Jurkat, Clone E6-1 (cell line): Measurements from ENCODE around the gene GOLGA7B.

Source experiments
- DNase-seq: peaks from one replicate; pipeline ENCODE4 v3.0.0-alpha.2; 2011; ENCODE audit warnings: low read depth, low spot score
- H3K4me3 ChIP-seq: 2 replicates; pipeline ENCODE4 v1.5.1; 2011; ENCODE audit warnings: mild to moderate bottlenecking, low read length, control low read depth, moderate library complexity

GOLGA7B gene

GRCh38 chr10:97861097-97861750 is 11.6 kb downstream of the GOLGA7B start:
- no peak for DNase-seq
- no peak overlapping the region for H3K4me3 ChIP-seq

GRCh38 chr10:97861924-97862323 is 12.3 kb downstream of the GOLGA7B start:
- H3K4me3 ChIP-seq: no peak overlapping the region
- no peak for DNase-seq

GRCh38 chr10:97863808-97864207 is 14.2 kb downstream of the GOLGA7B start:
- H3K4me3 ChIP-seq: no peak overlapping the region
- no peak for DNase-seq

- no peak for DNase-seq
- no peak overlapping the region for H3K4me3 ChIP-seq
Observed at GRCh38 chr10:97865488-97865887, 15.8 kb downstream of the GOLGA7B start.

- DNase-seq: no peak
- no peak overlapping the region for H3K4me3 ChIP-seq
Observed at GRCh38 chr10:97866524-97867219, 17.0 kb downstream of the GOLGA7B start.

- no peak overlapping the region for H3K4me3 ChIP-seq
- no peak for DNase-seq
Observed at GRCh38 chr10:97867220-97867800, 17.7 kb downstream of the GOLGA7B start.

- no peak overlapping the region for H3K4me3 ChIP-seq
- DNase-seq: no peak
Observed at GRCh38 chr10:97868134-97868685, 18.6 kb downstream of the GOLGA7B start.

GRCh38 chr10:97869091-97870042 is 19.7 kb downstream of the GOLGA7B start:
- peak; percentile 90 for DNase-seq
- no peak overlapping the region for H3K4me3 ChIP-seq

- no peak for DNase-seq
- H3K4me3 ChIP-seq: no peak overlapping the region
Observed at GRCh38 chr10:97870990-97871389, 21.3 kb downstream of the GOLGA7B start.

- H3K4me3 ChIP-seq: no peak overlapping the region
- DNase-seq: no peak
Observed at GRCh38 chr10:97873569-97873968, 23.9 kb downstream of the GOLGA7B start.

- no peak for DNase-seq
- no peak overlapping the region for H3K4me3 ChIP-seq
Observed at GRCh38 chr10:97874332-97874731, 24.7 kb downstream of the GOLGA7B start.

GRCh38 chr10:97875391-97875790 is 25.7 kb downstream of the GOLGA7B start:
- DNase-seq: no peak
- no peak overlapping the region for H3K4me3 ChIP-seq

- no peak for DNase-seq
- H3K4me3 ChIP-seq: no peak overlapping the region
Observed at GRCh38 chr10:97876402-97876801, 26.8 kb downstream of the GOLGA7B start.

GRCh38 chr10:97879241-97879640 is 29.6 kb downstream of the GOLGA7B start:
- DNase-seq: no peak

GRCh38 chr10:97880109-97880508 is 30.5 kb downstream of the GOLGA7B start:
- no peak overlapping the region for H3K4me3 ChIP-seq
- DNase-seq: no peak

More at GRCh38 chr10:97879241-97879640, 29.6 kb downstream of the GOLGA7B start:
- no peak overlapping the region for H3K4me3 ChIP-seq

- DNase-seq: no peak
- H3K4me3 ChIP-seq: no peak overlapping the region
Observed at GRCh38 chr10:97882142-97883091, 32.8 kb downstream of the GOLGA7B start.

GRCh38 chr10:97883092-97883485 is 33.4 kb downstream of the GOLGA7B start:
- no peak overlapping the region for H3K4me3 ChIP-seq
- no peak for DNase-seq

- no peak for DNase-seq
- H3K4me3 ChIP-seq: no peak overlapping the region
Observed at GRCh38 chr10:97886286-97886685, 36.6 kb downstream of the GOLGA7B start.
